ENCODE data around the gene DNAJC11.

DNAJC11 gene

GRCh38 chr1:6596886-6597776 lies 104.5 kb downstream of the DNAJC11 start:
- no peak for DNase-seq

GRCh38 chr1:6596351-6596750 lies 105.3 kb downstream of the DNAJC11 start:
- no peak for DNase-seq

GRCh38 chr1:6594977-6595740 lies 106.5 kb downstream of the DNAJC11 start:
- no peak for DNase-seq

- no peak for DNase-seq
Observed at GRCh38 chr1:6593810-6594209, 107.8 kb downstream of the DNAJC11 start.

- no peak for DNase-seq
Observed at GRCh38 chr1:6592865-6593593, 108.6 kb downstream of the DNAJC11 start.

- DNase-seq = no peak
Observed at GRCh38 chr1:6592441-6592840, 109.2 kb downstream of the DNAJC11 start.

GRCh38 chr1:6591644-6592043 lies 110.0 kb downstream of the DNAJC11 start:
- no peak for DNase-seq

GRCh38 chr1:6591222-6591621 lies 110.4 kb downstream of the DNAJC11 start:
- no peak for DNase-seq

GRCh38 chr1:6590046-6590445 lies 111.6 kb downstream of the DNAJC11 start:
- no peak for DNase-seq

- DNase-seq = no peak
Observed at GRCh38 chr1:6588893-6589520, 112.6 kb downstream of the DNAJC11 start.

GRCh38 chr1:6588128-6588892 lies 113.3 kb downstream of the DNAJC11 start:
- DNase-seq = no peak

- no peak for DNase-seq
Observed at GRCh38 chr1:6587261-6588005, 114.2 kb downstream of the DNAJC11 start.

GRCh38 chr1:6586404-6586816 lies 115.2 kb downstream of the DNAJC11 start:
- DNase-seq = no peak

GRCh38 chr1:6585841-6586240 lies 115.8 kb downstream of the DNAJC11 start:
- no peak for DNase-seq

GRCh38 chr1:6585081-6585722 lies 116.4 kb downstream of the DNAJC11 start:
- no peak for DNase-seq

Data from activated CD8-positive, alpha-beta memory T cell treated with anti-CD3 and anti-CD28 coated beads, Interleukin-2, amount 50 U/mL, for 4 hours (primary cell).